ENCODE data around the gene TNNT1. TPM values are rescaled to one million over a fixed set of nuclear protein-coding genes. Genes with fewer than 3 reads are reported as not detected.

Gene TNNT1
- total and polyA plus RNA-seq, 2 donors (not counting 3 experiments of a cell fraction or from before 2014, with no cell fraction given) = 0.22 to 0.51 TPM

DNA sequence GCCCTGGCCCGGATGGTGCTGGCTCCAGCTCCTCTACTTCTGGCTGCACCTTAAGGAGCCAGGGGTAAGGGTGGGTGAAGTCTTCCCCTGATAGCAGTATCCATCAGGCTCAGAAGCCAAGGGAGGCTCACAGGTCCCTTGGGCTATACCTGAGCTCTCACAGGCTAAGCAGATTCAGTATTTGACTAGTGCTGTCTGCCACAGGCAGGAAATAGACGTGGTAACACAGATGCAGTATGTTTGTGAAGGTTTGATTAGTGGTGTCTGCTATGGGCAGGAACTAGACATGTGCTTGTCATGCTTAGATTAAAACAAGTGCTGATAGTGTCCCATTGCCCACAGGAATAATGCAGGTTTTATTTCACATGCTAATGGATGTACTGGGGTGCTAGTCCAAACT, 27.1 kb upstream of the TNNT1 start:
- dilution Hi-C loops (cut with MboI; ENCODE audit: extremely low pct_ligation_motif_present, low sequenced_read_pairs) = no loop called here
- intact Hi-C loops (cut with micrococcal nuclease) = no loop called here
- Histone ChIP-seq H3K27ac (ENCODE audit: insufficient read depth, low read depth, low read length) (no peak overlapping the region), H4K20me1 (replicated peaks; ENCODE audit: control insufficient read depth, extremely low read depth, insufficient read depth, low read length) (no peaks in the 10 kb centered on the region), H3K9me1 (replicated peaks; ENCODE audit: control insufficient read depth, extremely low read depth, insufficient read depth, low read length) (no peaks in the 10 kb centered on the region), H3K9me3 (replicated peaks; ENCODE audit: control insufficient read depth, insufficient read depth, low read length) (no peaks in the 10 kb centered on the region), H3K79me2 (ENCODE audit: control insufficient read depth, insufficient read depth, low read length) (no peaks in the 10 kb centered on the region), H3K36me3 (ENCODE audit: control insufficient read depth in 2 of 2, extremely low read depth in 1 of 2, insufficient read depth in 2 of 2, low read length in 2 of 2) (no peaks in the 10 kb centered on the region), H3K4me1 (ENCODE audit: control insufficient read depth, extremely low read depth, insufficient read depth, low read length) (no peaks in the 10 kb centered on the region), H2AFZ (ENCODE audit: low read depth, low read length) (no peak overlapping the region), H3K27me3 (ENCODE audit: control insufficient read depth in 2 of 2, insufficient read depth in 2 of 2, low read length in 2 of 2) (peaks cover 20 to 37% of the 10 kb centered on the region in 2 experiments), H3K4me3 (replicated peaks in 1 of 3; ENCODE audit: insufficient read depth in 1 of 3, low read depth in 1 of 3, low read length in 3 of 3) (no peak overlapping the region), H3K9ac (replicated peaks; ENCODE audit: extremely low read depth, insufficient read depth, low read length) (no peak overlapping the region), H3K4me2 (ENCODE audit: insufficient read depth, low read length) (no peak overlapping the region)
- CTCF ChIA-PET = interaction anchor here (0.9 to 1.3 kb wide), 4 partner anchors 10 to 35 kb away, joined by 3 to 4 read pairs (median 4); partner anchors contain the start of gene DNAAF3
- DNase-seq (ENCODE audit: low read depth, low spot score) (no peak), FAIRE-seq (no peak)
- no peak for TF ChIP-seq JUN (IDR thresholded peaks at IDR 0.05; ENCODE audit: borderline replicate concordance, insufficient read depth, insufficient read length, low read depth)
- no peak for TF ChIP-seq POLR2AphosphoS5 (IDR thresholded peaks at IDR 0.05; ENCODE audit: insufficient read depth, low read depth, low read length)
- TF ChIP-seq, protein P1, sequence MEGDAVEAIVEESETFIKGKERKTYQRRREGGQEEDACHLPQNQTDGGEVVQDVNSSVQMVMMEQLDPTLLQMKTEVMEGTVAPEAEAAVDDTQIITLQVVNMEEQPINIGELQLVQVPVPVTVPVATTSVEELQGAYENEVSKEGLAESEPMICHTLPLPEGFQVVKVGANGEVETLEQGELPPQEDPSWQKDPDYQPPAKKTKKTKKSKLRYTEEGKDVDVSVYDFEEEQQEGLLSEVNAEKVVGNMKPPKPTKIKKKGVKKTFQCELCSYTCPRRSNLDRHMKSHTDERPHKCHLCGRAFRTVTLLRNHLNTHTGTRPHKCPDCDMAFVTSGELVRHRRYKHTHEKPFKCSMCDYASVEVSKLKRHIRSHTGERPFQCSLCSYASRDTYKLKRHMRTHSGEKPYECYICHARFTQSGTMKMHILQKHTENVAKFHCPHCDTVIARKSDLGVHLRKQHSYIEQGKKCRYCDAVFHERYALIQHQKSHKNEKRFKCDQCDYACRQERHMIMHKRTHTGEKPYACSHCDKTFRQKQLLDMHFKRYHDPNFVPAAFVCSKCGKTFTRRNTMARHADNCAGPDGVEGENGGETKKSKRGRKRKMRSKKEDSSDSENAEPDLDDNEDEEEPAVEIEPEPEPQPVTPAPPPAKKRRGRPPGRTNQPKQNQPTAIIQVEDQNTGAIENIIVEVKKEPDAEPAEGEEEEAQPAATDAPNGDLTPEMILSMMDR (IDR thresholded peaks at IDR 0.05; ENCODE audit: extremely low read depth in 1 of 2, insufficient read depth in 1 of 2, low read depth in 1 of 2, low read length in 2 of 2) = no peak
- TF ChIP-seq POLR2A (IDR thresholded peaks at IDR 0.05; ENCODE audit: low read depth, low read length) = no peak
- TF ChIP-seq EZH2 (IDR thresholded peaks at IDR 0.05; ENCODE audit: borderline replicate concordance, low read depth, low read length, severe bottlenecking) = no peak
- TF ChIP-seq, protein P2, sequence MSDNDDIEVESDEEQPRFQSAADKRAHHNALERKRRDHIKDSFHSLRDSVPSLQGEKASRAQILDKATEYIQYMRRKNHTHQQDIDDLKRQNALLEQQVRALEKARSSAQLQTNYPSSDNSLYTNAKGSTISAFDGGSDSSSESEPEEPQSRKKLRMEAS (IDR thresholded peaks at IDR 0.05; ENCODE audit: insufficient read depth, insufficient read length) = no peak
- TF ChIP-seq MYC (IDR thresholded peaks at IDR 0.05; ENCODE audit: low read depth, low read length) = no peak
- TF ChIP-seq FOS (IDR thresholded peaks at IDR 0.05; ENCODE audit: borderline replicate concordance, insufficient read depth, low read length) = no peak
- POLR2A ChIA-PET = no interaction called here
- BruUV-seq (replicated peaks) = no TSS peak
